Adrenal gland (tissue), 12 donors: Measurements from ENCODE around the gene RESF1. TPM values are rescaled to one million over a fixed set of nuclear protein-coding genes. Genes with fewer than 3 reads are reported as not detected.

ENCODE experiments used
- DNase-seq, 7 donors: peaks; one replicate each; pipeline ENCODE4 v3.0.0-alpha.2; 2019 to 2020
- H3K27ac ChIP-seq, 5 donors: fragments of 200-600 bp; sonication (generic) in 4 of 5; 1 replicate in 3 of 5; 2 replicates in 2 of 5; pipeline versions ENCODE4 v1.5.1 to v1.8.0; 2016 to 2020; ENCODE audit warnings: mild to moderate bottlenecking in 1 of 5
- H3K27me3 ChIP-seq: fragments of 200-600 bp; 2 replicates; pipeline ENCODE4 v1.8.0; 2021
- H3K36me3 ChIP-seq, 2 donors: fragments of 200-600 bp; replicated peaks in 1 of 2; 1 replicate in 1 of 2; 2 replicates in 1 of 2; pipeline versions ENCODE4 v1.5.1 to v1.8.0; 2018 to 2022
- H3K4me1 ChIP-seq, 2 donors: fragments of 200-600 bp; replicated peaks in 1 of 2; 1 replicate in 1 of 2; 2 replicates in 1 of 2; pipeline versions ENCODE4 v1.5.1 to v1.8.0; 2018 to 2021
- H3K4me3 ChIP-seq, 4 donors: fragments of 200-600 bp; sonication (generic) in 3 of 4; one replicate each; pipeline ENCODE4 v1.5.1; 2016 to 2018
- H3K9me3 ChIP-seq, 3 donors: fragments of 200-600 bp; sonication (generic) in 1 of 3; replicated peaks in 1 of 3; 1 replicate in 2 of 3; 2 replicates in 1 of 3; pipeline versions ENCODE4 v1.5.1 to v1.8.0; 2016 to 2021
- POLR2A ChIP-seq, 2 donors: fragments of 450-650 bp; IDR thresholded peaks; one replicate each; pipeline ENCODE4 v1.6.1; 2017; ENCODE audit warnings: antibody characterized with exemption in 2 of 2, mild to moderate bottlenecking in 2 of 2, moderate library complexity in 1 of 2
- WGBS, 4 donors: extraction: QIAGEN DNeasy Blood & Tissue Kit in 2 of 4; methylation state at CpG; one replicate each; pipeline versions ENCODE4 v1.1.5 to v1.1.7; 2013 to 2017; 5-methylcytosine and 5-hydroxymethylcytosine counted together
- intact Hi-C, 2 donors: fragments of 100-400 bp; cut with DNase I; formaldehyde crosslinking; loops; one replicate each; pipeline versions ENCODE4 v1.14.1 to v1.15.0; 2022 to 2023
- polyA plus RNA-seq, 3 donors: library from polyadenylated mRNA; stranded (reverse); fragments of 200-250 nt in 2 of 3; fragments of 350-450 nt in 1 of 3; fragmentation: Illumina TruSeq in 1 of 3; extraction: RNeasy Lipid Tissue Mini Kit (QIAGEN cat#74804) in 1 of 3; gene quantifications; one replicate each; pipeline ENCODE4 v1.2.3, GENCODE V29; 2013 to 2014
- total RNA-seq, 9 donors: library from RNA; depleted of rRNA in 4 of 9; stranded (reverse); fragments of >200 nt in 4 of 9; fragments of 120-200 nt in 1 of 9; fragmentation: NEBNext Ultra II Directional in 1 of 9; extraction: Animal tissue kit (Norgen Biotek cat#: 25700) in 1 of 9; gene quantifications; one replicate each; pipeline versions ENCODE4 v1.1.0 to v1.2.4, GENCODE V29; 2013 to 2023
- TF ChIP-seq, protein P1 (sequence below), 6 experiments: fragments of 450-650 bp in 4 of 6; fragments of 200-600 bp in 2 of 6; sonication (generic) in 1 of 6; IDR thresholded peaks; 1 replicate in 5 of 6; 2 replicates in 1 of 6; pipeline versions ENCODE4 v1.5.1 to v1.8.0; 2016 to 2021; ENCODE audit warnings: antibody characterized with exemption in 6 of 6, mild to moderate bottlenecking in 2 of 6, moderate library complexity in 1 of 6
- donor health status: healthy with polysubstance abuse.
- donor health status: Bipolar disorder and iron deficiency.
- donor health status: DM: yes; HTN: yes; CAD: no.
- donor health status: DM: no; HTN: no; CAD: no.
- donor health status: DM: no; HTN: no; CAD: no.
- donor health status: DM: yes; HTN: yes; CAD: no.

Gene RESF1
- total and polyA plus RNA-seq, 12 donors = 8.2 to 83.0 (median 31.8) TPM

DNA sequence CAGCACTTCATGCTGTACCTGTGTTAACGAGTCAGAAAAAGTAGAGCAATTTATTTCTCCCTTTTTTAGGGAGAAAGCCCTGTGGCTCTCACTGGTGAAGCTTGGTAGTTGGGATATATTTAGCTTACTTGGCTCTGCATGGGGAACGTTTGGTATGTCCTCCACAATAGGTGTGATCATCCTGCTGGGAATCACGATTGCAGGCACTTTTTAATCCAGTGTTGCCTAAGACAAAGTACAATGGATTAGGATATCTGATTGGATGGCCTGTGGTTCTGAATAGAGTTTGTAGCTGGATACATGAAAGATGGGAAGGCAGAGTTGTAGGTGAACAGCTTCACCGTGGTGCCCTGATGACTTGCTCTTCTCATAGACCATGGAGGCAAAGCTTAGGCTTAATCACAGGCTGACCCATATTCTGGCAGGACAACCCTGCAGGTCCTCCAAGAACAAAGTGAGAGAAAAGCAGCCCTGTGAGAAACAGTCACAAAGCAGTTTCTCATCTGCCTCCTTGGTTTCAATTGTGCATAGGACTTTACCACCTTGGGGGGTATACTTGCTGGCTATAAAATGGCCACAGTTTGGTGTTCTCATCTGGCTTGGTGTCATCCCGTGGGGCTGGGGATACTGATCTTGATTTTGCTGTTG lies 7.5 kb downstream of the RESF1 start:
- H3K27me3 ChIP-seq = no peaks in the 10 kb centered on the region
- WGBS, 4 donors = 59 to 69% (median 67%) methylated on average over 5 of the region's 5 CpGs
- peaks cover 5 to 30% of the 10 kb centered on the region in 2 donors for H3K4me1 ChIP-seq
- H3K36me3 ChIP-seq = peaks cover 0 to 8% of the 10 kb centered on the region in 2 donors
- H3K9me3 ChIP-seq = no peaks in the 10 kb centered on the region
- H3K4me3 ChIP-seq = no peak overlapping the region
- TF ChIP-seq, protein P1, sequence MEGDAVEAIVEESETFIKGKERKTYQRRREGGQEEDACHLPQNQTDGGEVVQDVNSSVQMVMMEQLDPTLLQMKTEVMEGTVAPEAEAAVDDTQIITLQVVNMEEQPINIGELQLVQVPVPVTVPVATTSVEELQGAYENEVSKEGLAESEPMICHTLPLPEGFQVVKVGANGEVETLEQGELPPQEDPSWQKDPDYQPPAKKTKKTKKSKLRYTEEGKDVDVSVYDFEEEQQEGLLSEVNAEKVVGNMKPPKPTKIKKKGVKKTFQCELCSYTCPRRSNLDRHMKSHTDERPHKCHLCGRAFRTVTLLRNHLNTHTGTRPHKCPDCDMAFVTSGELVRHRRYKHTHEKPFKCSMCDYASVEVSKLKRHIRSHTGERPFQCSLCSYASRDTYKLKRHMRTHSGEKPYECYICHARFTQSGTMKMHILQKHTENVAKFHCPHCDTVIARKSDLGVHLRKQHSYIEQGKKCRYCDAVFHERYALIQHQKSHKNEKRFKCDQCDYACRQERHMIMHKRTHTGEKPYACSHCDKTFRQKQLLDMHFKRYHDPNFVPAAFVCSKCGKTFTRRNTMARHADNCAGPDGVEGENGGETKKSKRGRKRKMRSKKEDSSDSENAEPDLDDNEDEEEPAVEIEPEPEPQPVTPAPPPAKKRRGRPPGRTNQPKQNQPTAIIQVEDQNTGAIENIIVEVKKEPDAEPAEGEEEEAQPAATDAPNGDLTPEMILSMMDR (IDR thresholded peaks at IDR 0.05) = no peak
- TF ChIP-seq POLR2A (IDR thresholded peaks at IDR 0.05) = no peak
- DNase-seq = no peak
- H3K27ac ChIP-seq = peak overlapping the region in 1 of 5 donors; percentile 35
- intact Hi-C loops = loop anchor here in 1 of 2 donors (10.0 kb wide), 1 partner anchor 282 kb away; no protein-coding TSS in a partner anchor

DNA sequence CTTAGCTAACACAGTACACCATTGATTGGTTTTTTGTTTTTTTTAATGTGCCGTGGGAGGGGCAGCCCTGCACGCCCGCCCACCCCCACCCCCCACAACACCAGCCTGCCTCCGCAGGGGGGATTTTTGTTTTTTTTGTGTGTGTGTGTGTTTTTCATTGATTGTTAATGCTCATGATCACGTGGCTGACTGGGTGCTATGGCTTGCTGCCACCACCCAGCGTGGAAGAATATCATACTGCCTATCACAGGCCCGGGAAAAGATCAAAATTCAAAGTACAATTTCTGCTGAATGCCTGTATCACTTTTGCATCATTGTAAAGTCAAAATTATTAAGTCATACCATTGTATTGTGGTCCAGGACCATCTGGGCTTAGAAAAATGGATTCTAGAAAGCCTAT lies 8.3 kb downstream of the RESF1 start:
- Histone ChIP-seq H3K4me1 (peaks cover under 1 to 22% of the 10 kb centered on the region in 2 donors), H3K4me3 (no peak overlapping the region), H3K36me3 (peaks cover 0 to 15% of the 10 kb centered on the region in 2 donors), H3K27me3 (no peaks in the 10 kb centered on the region), H3K9me3 (no peaks in the 10 kb centered on the region), H3K27ac (no peak overlapping the region)
- TF ChIP-seq POLR2A (IDR thresholded peaks at IDR 0.05) = no peak
- TF ChIP-seq, protein P1 (IDR thresholded peaks at IDR 0.05) = no peak
- 85 to 89% (median 87%) methylated on average over 7 of the region's 7 CpGs for WGBS, 4 donors
- no peak for DNase-seq
- intact Hi-C loops = loop anchor here in 1 of 2 donors (10.0 kb wide), 1 partner anchor 283 kb away; no protein-coding TSS in a partner anchor

DNA sequence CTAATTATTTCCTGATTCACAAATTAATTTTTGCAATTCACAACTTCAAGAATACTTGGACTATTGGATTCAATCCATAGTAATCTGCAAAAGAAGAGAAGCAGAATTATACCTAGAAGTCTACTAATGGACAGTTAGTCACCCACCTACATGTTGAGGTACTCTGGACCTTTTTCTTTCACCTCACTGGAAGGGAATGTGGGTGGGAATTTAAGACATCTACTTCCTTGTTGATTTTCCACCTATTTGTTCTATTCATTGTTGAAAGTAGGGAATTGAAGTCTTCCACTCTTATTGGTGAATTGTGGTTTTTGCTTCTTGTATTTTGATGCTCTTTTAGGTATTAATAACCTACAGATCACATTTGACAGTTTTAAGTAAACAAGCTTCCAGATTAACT lies 11.0 kb downstream of the RESF1 start:
- Histone ChIP-seq H3K4me3 (no peak overlapping the region), H3K4me1 (peaks cover 0 to 19% of the 10 kb centered on the region in 2 donors), H3K36me3 (peaks cover 0 to 28% of the 10 kb centered on the region in 2 donors), H3K9me3 (no peaks in the 10 kb centered on the region), H3K27ac (no peak overlapping the region), H3K27me3 (no peaks in the 10 kb centered on the region)
- intact Hi-C loops = no loop called here
- no peak for TF ChIP-seq POLR2A (IDR thresholded peaks at IDR 0.05)
- no peak for DNase-seq

DNA sequence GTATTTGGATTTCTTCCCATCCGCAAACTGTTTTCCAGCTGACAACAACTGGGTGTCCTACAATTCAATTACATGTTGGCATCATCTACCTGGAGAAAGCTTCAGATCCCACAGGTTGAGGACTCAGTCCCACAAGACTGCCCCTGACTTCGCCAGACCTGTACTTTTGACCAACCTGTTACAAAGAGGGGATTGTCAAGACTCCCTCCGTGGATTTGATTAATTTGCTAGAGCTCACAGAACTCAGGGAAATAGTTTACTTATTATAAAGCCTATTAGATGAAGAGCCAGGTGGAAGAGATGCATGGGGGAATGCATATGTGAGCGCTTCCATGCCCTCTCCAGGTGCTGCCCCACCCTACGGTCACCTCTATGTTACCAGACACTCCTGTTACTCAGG lies 14.6 kb downstream of the RESF1 start:
- H3K9me3 ChIP-seq = no peaks in the 10 kb centered on the region
- H3K27me3 ChIP-seq = no peaks in the 10 kb centered on the region
- H3K27ac ChIP-seq = no peak overlapping the region
- DNase-seq = no peak
- TF ChIP-seq, protein P1 (IDR thresholded peaks at IDR 0.05) = no peak
- TF ChIP-seq POLR2A (IDR thresholded peaks at IDR 0.05) = no peak
- H3K4me1 ChIP-seq = no peaks in the 10 kb centered on the region
- intact Hi-C loops = no loop called here
- peaks cover 0 to 28% of the 10 kb centered on the region in 2 donors for H3K36me3 ChIP-seq
- 94 to 99% (median 98%) methylated on average over 5 of the region's 5 CpGs for WGBS, 4 donors
- H3K4me3 ChIP-seq = no peak overlapping the region

DNA sequence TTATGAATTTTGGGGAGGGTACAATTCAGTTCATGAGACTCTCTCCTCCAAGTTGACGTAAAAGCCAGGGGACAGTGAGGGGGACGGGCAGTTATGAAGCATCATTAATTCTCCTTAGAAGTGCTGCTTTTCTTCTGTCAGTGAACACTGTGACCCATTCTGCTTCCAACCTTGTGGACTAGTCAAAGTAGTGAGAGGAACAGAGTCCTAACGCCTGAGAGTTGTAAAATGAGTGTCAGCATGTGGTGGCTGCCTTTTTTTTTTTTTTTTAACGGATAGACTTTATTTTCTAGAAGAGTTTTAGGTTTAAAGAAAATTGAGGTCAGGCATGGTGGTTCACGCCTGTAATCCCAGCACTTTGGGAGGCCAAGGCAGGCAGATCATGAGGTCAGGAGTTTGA lies 15.5 kb downstream of the RESF1 start:
- 86 to 95% (median 87%) methylated on average over 5 of the region's 5 CpGs for WGBS, 4 donors
- DNase-seq = no peak
- intact Hi-C loops = no loop called here
- peaks cover 0 to 33% of the 10 kb centered on the region in 2 donors for H3K36me3 ChIP-seq
- H3K4me1 ChIP-seq = no peaks in the 10 kb centered on the region
- H3K4me3 ChIP-seq = no peak overlapping the region
- H3K27ac ChIP-seq = no peak overlapping the region
- TF ChIP-seq POLR2A (IDR thresholded peaks at IDR 0.05) = no peak
- H3K27me3 ChIP-seq = no peaks in the 10 kb centered on the region
- H3K9me3 ChIP-seq = no peaks in the 10 kb centered on the region
